Measurements from ENCODE around the gene DTNBP1. TPM values are rescaled to one million over a fixed set of nuclear protein-coding genes. Genes with fewer than 3 reads are reported as not detected.

Gene DTNBP1
- total RNA-seq, 1 experiment from 2014 or later: 1.6 TPM

GRCh38 chr6:15623276-15624116 is 39.3 kb downstream of the DTNBP1 start:
- DNase-seq (ENCODE audit: low spot score): no peak

DNA sequence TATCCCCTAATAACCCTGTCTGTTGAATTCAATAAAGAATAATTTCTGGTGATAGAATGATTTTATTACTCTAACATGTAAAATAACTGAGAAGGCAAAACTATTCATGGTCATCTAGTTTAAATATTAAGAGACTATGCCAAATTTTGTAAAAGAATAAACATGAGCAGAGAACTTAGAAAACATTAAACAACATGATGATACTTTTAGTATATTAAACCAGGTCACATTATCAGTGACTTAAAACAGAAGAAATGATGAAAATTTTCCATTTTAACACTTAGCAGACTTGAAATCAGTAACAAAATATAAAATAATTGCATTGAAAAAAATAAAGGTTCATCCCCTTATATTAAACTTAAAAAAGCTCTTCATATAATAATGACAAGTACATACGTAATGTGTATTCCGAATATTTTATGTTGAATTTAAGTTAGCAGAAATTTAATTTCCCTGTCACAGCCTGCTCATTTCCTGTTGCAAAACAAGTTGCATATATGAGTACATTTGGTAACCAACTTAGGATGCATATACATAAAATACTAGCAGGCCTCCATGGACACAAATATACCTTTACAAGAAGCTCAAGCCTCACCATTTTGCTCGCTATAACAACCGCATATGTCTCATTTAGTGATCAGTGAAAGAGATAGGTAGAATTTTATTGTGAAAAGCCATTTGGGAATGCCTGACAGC is 40.6 kb downstream of the DTNBP1 start:
- DNase-seq (ENCODE audit: low spot score): no peak

- no peak for DNase-seq (ENCODE audit: low spot score)
Measured at GRCh38 chr6:15621203-15622044, 41.4 kb downstream of the DTNBP1 start.

- no peak for DNase-seq (ENCODE audit: low spot score)
Measured at GRCh38 chr6:15620611-15621010, 42.2 kb downstream of the DTNBP1 start.

DNA sequence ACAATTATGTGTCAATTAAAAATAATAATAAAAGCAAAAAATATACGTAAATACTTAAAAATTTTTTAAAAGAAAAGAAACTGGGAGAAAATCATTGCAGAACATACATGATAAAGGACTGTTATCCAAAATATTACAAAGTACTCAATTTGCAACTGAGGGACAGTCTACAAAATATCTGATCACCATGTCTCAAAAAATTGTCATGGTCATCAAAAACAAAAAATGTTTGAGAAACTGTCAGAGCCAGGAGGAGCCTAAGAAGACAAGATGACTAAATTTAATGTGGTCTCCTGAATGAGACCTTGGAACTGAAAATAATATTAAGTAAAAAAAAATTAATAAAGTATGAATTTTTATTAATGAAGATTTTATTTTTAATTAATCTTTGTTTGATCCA is 43.5 kb downstream of the DTNBP1 start:
- DNase-seq (ENCODE audit: low spot score): no peak

- DNase-seq (ENCODE audit: low spot score): no peak
Measured at GRCh38 chr6:15618685-15619084, 44.1 kb downstream of the DTNBP1 start.

DNA sequence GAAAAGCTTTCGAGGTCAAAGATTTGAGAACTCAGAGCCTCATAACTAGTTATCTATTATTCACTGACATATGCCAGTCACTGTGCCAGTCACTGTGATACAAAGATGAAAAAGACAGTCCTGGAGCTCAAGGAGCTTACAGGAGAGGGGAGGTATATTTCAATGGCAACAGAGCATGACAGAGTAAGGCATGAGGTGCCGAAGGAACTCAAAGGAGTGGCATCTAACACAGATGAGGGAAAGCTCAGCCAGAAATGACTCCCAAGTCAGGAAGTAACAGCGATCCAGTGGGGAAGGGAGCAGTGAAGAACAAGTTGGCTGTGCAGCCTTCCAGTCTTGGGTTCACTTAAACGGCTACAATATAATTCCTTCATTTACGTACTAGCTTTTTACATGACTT is 46.6 kb downstream of the DTNBP1 start:
- DNase-seq (ENCODE audit: low spot score): no peak

GRCh38 chr6:15615802-15616201 is 47.0 kb downstream of the DTNBP1 start:
- no peak for DNase-seq (ENCODE audit: low spot score)

DNA sequence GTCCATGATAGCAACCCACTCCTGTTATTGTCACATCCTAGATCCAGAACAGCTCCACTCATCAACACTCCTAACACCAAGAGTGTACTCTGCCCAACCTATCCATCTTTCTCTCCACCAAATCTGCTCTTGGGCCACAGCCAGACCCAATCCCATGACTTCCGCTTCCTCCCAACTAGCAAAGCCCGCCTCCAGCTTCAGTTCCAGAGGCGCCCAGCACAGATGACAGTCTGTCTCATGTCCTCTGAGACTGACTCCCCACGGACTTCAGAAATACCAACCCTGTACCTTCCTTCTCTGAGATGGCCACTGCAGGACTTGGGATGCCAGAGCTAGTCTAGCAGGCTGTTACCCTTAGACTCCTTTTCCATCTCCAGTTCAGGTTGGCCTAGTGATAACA is 48.6 kb downstream of the DTNBP1 start:
- DNase-seq (ENCODE audit: low spot score): no peak

DNA sequence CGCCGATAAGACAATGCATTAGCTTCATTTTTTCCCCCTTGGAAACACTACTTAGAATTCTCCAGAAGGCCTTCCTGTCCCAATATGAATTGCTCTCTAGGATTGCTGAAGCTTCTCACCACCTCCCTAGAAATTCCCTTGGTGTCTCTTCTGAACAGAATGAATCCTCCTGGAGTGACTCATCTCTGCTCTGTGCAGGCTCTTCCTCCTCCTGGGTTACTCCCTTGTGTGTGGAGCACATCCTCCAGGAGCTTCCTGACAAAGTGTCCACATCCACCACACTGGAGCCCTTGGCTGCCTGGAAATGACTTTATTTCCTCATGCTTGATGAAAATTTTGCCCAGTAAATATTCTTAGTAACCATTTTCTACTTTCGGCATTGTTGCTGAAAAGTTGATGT is 54.4 kb downstream of the DTNBP1 start:
- peak; percentile 81 for DNase-seq (ENCODE audit: low spot score)

DNA sequence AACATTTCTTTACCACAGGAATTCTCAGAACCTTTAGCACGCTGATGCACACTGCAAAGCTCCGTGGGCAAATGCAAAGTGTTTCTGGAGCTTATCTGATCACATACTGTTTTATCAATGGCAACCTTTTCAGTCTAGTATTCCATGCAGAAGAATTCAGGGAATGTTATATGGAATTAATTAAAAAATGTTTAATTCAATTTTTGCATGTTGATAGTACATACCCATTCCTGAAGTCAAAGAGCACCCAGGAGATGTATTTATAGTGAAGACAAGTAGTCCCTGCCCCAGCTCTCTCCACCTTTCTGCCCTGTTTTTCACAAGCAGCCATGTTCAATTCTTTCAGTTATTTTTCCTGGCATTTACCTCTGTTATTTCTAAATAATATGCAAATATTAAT is 55.2 kb downstream of the DTNBP1 start:
- DNase-seq (ENCODE audit: low spot score): no peak

DNA sequence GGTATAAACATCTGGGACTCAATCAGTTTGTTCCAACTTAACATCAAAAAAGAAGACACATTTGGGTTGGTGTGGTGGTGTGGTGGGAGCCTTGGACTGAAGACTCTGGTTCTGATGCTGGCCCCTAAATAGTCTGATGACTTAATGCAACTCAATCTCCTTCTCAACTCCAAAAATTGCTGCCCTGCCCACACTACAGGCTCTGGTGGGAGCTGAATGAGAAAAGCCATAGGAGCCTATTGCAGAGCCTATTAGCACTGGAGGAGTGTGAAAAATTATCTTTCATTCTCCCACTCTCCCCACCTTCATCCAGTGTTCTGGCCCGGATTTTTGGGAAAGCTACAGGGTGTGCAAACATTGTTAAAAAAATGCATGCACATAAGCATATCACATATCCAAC is 56.5 kb downstream of the DTNBP1 start:
- no peak for DNase-seq (ENCODE audit: low spot score)

DNA sequence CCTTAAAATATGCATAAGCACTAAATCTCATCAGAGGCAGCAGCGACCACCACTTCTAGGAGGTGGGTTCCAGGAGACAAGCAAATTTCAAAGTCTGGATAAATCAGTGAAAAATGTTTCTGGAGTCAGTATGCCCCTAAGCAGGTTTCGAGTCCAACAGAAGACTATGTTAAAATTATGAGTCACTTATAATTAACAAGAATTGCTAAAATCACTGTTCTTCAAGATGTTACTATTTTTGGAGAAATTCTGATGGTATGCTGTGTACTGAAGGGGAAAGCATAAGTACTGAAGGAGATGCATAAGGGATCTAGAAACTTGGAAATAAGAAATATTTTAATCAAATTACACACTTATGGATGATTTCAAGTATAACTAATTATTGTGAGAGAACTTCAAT is 58.0 kb downstream of the DTNBP1 start:
- DNase-seq (ENCODE audit: low spot score): no peak

GRCh38 chr6:15602154-15602553 is 60.7 kb downstream of the DTNBP1 start:
- DNase-seq (ENCODE audit: low spot score): no peak

GRCh38 chr6:15598273-15598798 is 64.5 kb downstream of the DTNBP1 start:
- no peak for DNase-seq (ENCODE audit: low spot score)

DNA sequence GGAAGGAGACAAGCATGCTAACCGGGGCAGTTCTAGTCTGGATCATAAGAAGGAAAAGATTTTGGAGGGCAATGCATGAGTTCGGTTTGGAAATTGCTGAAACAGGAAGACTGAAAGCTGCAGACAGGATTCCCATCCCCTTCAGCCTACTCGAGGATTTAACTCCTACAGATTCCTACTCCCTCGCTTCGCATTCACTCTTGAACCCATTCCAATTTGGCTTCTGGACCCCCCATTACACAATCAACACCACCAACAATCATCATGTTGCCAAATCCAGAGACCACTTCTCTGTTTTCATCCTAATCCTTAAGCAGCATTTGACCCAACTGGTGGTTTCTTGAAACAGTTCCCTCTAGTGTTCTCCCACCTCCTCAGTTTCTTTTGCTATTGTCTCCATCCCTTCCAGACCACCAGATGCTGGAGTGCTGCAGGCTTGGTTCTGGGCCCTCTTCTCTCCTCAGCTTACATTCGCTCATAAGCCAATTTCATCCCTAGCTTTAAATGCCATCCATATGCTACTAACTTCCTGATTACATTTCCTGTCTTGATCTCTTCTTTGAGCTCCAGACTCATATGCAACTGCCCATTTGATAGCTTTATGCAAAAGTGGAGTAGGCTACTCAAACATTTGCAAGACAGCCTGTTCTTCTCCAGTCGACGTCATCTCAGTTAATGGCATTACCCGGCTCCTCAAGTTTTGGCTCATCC is 66.5 kb downstream of the DTNBP1 start:
- no peak for DNase-seq (ENCODE audit: low spot score)

DNA sequence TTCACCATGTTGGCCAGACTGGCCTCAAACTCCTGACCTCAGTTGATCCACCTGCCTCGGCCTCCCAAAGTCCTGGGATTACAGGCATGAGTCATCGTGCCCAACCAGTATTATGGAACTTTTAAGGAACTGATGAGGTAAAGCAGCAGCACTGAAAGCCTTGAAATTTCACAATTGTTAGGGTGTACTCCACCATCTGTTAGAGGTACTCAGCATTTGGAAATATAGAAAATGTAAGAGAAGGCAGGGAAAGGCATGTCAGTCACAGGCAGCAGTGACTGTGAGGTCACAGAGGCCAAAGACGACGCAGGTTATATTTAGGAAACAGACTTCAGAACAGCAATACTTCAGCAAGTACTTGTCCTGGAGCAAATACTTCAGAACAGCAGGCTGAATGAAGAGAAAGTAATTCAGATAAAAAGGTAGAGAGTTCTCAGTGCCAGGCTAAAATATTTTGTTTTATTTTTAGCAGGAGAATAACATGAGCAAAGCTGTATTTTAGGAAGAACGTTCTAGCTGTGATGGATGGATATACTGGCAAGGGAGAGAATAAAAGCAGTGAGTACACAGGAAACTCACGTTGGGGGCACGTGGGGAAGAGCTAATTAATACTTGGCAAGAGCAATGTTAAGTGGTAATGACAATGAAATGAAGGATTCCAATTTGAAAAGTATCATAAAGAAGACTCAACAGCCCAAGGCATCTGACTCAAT is 67.2 kb downstream of the DTNBP1 start:
- DNase-seq (ENCODE audit: low spot score): no peak

DNA sequence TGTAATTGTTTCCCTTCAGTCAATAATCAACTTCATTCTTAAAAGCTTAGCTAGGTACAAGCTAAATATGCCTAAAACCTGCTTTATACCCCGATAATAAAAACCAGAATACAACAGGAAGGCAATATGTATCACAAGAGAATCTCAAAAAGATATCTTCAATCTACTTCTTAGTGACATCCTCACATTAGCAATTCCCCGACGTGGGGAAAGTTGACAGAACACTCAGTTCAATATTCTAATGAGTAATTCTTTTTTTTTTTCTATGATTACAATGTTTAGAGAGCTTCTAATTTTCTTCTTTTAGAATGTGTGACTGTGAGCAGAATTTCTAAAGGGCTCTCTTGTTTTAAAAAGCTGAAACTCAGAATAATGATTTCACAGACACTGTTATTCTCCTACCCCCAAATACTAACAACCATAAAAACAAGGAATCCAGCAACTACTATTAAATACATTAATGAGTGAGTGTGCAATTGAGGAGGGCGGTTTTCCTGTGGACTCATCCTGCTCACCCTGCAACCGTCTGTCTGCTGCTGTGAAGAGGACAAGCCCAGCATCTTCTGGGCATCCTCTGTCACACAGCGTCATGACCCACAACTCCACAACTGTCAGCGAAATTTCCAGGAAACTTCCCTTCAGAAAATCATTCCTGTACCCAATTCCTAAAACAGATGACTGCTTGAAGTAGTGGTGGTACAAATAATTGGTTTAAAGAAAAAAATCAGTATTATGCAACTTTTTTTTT is 68.1 kb downstream of the DTNBP1 start:
- no peak for DNase-seq (ENCODE audit: low spot score)

- DNase-seq (ENCODE audit: low spot score): no peak
Measured at GRCh38 chr6:15593798-15594197, 69.0 kb downstream of the DTNBP1 start.

DNA sequence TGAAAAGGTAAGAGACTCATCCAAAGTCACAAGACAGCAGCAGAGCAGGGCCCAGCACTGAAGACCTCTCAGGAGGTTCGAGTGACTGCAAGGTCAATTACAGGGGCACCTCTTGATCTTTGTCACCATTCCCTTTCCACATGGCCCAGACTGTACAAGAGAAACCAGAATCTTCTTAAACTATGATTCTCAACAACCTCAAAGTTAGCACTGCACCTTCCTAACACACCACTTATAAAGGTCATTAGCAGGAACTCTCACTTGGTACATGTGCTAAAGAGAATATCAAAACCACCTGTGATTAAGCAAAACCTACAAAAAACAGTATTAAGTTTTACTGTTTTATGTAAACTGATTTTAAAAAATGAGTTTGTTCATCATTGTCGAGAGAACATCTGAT is 70.2 kb downstream of the DTNBP1 start:
- no peak for DNase-seq (ENCODE audit: low spot score)

All from A172 (cell line).